ENCODE data around the gene BRPF1.

DNA sequence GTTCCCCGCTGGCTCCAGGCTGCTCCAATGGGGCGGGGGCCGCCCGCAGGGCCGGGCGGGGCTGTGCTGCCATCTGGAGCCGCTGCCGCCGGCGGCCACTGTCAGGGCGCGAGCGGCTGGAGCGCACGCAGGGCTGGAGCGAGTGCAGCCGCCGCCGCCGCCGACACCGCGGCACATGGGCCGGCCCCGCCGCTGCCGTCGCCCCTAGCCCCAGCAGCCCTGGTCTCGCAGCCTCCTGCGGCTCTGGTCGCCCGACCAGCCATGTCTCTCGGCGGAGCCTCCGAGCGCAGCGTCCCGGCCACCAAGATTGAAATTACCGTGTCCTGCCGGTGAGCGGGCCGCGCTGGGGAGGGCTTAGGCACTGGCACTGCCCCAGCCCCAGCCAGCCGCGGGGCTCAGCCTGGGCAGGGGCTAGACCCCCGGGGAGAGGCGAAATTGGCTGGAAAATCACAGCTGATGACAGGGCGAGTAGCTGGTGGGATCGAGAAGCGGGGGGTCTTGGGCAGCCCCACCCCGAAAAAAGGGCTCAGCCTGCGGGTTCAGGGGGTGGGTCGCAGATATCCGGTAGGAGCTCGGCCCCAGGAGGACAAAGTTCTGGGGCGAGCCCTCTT lies 27.7 kb upstream of the BRPF1 start, which contains the start of gene CPNE9:
- TF ChIP-seq, protein P1, sequence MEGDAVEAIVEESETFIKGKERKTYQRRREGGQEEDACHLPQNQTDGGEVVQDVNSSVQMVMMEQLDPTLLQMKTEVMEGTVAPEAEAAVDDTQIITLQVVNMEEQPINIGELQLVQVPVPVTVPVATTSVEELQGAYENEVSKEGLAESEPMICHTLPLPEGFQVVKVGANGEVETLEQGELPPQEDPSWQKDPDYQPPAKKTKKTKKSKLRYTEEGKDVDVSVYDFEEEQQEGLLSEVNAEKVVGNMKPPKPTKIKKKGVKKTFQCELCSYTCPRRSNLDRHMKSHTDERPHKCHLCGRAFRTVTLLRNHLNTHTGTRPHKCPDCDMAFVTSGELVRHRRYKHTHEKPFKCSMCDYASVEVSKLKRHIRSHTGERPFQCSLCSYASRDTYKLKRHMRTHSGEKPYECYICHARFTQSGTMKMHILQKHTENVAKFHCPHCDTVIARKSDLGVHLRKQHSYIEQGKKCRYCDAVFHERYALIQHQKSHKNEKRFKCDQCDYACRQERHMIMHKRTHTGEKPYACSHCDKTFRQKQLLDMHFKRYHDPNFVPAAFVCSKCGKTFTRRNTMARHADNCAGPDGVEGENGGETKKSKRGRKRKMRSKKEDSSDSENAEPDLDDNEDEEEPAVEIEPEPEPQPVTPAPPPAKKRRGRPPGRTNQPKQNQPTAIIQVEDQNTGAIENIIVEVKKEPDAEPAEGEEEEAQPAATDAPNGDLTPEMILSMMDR (conservative IDR thresholded peaks at IDR 0.05 in 1 of 2, IDR thresholded peaks at IDR 0.05 in 1 of 2; ENCODE audit: low read depth in 1 of 2, low read length in 2 of 2) = no peak
- peak; percentile 12 for TF ChIP-seq EZH2 (IDR thresholded peaks at IDR 0.05; ENCODE audit: low read length, missing control alignments)
